ENCODE results near the gene SPACA5.
A peak's percentile ranks its signal among the peaks of the same experiment; 100 is the strongest.
"Not testable (repeated sequence)": the region's sequence is repeated elsewhere in the genome, so short reads cannot be mapped to it uniquely, and the experiment has no call there.

SPACA5 gene
- 0 to 0.06 (median 0) reads per million in 18 experiments for total RNA-seq

DNA sequence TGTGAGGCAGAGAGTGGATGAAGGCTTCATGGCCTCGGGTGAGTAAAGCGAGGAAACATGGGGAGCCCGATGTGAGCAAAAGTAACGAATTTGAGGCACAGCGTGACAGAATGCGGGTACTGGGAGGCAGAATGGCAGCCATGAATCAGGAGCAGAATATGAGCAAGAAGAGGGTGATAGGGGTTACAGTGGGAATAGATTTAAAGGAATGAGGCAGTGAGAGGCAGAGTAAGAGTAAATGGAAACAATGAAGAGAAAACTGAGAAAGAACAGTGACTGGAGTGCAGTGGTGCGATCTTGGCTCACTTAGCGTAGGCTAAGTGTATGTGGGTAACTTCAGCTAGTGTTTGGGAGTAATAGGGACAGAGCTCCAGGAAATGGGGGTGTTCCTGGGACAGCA is at the start of gene SPACA5:
TSS of gene SPACA5 (plus strand) at position 301 of the 400 bp plus-strand sequence. CDS start 815 bp downstream, outside the sequence.
- DNase-seq, result not testable (repeated sequence)

DNA sequence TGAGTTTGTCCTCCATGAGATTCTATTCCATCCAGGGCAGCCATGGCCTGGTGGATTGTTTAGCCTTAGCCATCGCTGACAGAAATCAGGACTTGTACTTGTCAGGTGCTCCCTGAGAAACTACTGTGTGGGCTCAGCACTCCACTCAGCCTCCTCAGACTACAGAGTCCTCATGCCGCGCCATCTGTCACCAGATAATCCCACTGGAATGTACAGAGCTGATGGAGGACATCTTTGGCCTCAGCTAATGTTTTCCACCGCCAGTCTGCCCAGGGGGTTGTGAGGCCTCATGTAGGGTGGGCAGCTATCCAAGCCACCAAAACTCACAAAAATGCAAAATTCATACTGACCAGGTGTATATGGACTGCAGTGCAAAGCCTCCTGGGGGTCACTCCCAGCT is 48.6 kb upstream of the SPACA5 start:
- DNase-seq, result not testable (repeated sequence)

DNA sequence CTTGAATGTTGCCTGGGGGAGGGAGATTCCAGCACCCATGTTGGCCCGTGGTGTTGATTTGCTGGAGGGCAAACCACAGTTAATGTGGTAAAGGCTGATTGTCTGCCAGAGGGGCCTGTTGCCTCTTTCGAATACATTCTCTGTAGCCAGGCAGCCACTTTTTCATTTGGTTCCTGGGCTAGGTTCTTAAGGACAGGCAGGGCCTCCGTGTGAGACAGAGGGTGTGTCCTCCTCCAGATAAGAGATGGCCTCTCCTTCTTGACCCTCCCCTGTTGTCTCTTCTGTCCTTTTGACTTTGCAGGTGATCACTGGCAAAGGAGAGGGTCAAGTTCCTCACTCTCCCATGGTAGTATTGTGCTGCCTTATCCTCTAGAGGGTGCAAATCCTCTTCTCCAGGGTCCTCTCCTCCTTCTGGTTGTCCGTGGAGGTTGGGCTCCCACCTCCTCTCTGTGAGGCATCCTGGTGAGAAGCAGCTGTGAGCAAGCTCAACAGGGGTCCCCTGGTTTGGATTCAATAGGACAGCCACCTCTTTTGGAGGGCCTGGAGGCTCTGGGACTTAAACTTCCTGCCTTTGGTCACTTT is 47.9 kb upstream of the SPACA5 start:
- DNase-seq, result peak in 1 of 2 donors; percentile 5

DNA sequence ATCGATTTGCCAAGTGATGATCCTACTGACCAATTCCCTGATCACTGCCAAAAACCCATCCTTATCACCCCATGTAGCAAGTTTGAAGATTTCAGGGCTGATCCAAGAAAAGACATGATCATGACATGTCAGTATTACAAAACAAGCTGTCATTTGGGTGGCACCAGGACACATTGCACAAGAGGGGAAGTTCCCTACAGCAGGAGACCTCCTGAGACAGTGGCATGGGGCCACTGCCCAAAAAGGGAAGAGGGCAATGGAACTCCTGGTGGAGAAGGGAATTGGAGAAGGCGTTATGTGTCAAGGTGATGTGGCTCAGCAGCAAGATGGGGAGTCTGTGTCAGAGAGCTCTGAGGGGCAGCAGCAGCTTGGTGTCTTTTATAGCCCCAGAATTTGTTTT is 46.4 kb upstream of the SPACA5 start:
- peak; percentile 73 to 75 for DNase-seq

DNA sequence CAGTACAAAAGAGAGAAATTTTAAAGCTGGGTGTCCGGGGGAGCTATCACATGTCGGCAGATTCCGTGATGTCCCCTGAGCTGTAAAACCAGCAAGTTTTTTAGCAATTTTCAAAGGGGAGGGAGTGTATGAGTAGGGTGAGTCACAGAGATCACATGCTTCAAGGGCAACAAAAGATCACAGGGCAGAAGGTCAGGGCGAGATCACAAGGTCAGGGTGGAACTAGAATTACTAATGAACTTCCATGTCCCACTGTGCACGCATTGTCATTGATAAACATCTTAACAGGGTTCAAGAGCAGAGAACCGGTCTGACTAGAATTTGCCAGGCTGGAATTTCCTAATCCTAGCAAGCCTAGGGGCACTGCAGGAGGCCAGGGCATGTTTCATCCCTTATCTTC is 45.0 kb upstream of the SPACA5 start:
- DNase-seq, result peak in 1 of 2 donors; percentile 0

DNA sequence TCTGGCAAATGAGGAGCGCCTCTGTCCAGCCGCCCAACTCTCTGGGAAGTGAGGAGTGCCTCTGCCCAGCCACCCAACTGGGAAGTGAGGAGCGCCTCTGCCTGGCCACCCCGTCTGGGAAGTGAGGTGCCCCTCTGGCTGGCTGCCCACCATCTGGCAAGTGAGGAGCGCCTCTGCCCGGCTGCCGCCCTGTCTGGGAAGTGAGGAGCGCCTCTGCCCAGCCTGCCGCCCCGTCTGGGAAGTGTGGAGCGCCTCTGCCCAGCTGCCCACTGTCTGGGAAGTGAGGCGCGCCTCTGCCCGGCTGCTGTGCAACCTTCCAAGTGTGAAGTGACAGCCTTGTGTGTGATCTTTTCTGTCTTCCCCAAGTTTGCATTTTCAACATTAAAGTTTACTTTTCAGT is 41.3 kb upstream of the SPACA5 start:
- DNase-seq, result not testable (repeated sequence)

DNA sequence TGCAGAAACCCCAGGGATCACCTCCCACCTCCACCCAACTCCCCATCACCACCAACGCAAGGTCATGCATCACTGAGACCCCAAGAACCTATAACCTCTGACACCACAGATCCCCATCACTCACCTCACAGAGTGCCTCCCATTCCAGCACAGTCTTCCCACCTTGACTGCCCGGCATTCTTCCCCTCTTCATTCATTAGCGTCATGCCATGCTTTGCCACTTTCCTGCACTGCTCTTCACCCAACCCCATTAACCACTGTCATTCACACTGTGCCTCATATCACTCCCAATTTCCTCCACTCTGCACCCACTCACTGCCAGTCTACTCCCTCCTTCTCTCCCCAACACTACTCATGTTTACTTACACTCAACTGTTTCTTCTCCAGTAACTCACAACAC is 33.6 kb upstream of the SPACA5 start:
- no peak for DNase-seq

DNA sequence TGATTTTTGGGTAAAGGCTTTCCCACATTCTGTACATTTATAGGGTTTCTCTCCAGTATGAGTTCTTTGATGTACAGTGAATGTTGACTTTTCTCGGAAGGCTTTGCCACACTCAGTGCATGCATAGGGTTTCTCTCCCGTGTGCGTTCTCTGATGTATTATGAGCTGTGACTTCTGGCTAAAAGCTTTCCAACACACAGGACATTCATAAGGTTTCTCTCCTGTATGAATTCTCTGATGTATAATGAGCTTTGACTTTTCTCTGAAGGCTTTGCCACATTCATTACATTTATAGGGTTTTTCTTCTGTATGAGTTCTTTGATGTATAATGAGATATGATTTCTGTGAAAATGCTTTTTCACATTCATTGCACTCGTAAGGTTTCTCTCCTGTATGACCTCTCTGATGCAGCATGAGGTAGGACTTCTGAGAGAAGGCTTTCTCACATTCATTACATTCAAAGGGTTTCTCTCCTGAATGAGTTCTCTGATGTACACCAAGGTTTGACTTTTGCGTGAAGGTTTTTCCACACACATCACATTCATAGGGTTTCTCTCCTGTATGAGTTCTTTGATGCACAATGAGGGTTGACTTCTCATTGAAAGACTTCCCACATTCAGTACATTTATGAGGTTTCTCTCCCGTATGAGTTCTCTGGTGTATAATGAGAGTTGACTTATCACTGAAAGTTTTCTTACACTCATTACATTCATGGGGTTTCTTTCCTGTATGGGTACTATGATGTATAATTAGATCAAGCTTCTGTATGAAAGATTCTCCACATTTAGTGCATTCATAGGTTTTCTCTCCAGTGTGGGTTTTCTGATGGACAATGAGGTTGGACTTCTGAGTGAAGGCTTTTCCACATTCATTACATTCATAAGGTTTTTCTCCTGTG is 30.3 kb upstream of the SPACA5 start:
- no peak for DNase-seq

DNA sequence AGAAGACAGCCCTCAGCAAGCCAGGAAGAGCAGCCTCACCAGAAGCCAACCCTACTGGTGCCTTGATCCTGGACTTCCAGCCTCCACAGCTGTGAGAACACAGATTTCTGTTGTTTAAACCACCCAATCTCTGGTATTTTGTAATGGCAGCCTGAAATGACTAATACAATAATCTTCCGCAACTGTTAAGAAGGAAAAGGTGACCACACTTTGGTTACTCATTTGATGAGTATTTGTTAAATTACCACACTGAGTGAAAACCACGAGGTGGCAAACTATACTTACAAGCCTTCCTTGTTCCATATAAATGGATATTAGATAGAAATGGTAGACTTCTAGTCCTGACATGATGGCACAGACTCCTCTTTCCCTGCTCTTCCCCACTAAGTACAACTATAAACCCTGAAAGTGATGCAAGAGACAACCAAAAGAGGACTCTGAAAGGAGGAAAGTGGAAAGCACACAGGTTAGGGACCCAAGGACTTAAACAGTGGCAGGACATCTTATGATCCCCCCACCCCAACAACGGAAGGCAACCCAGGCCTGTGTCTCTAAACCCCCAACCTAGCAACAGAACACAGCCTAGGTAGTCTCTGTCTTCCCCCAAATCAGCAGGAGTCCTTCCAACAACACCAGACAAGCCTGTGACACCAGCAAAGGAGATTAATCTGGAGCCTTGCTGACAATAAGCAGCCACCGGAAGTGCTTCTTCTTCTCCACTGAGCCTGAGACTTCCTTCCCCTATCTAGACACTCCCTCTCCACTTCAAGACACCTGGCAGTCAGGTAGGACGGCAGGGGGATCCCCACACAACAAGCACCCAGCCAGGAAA is 15.3 kb upstream of the SPACA5 start:
- DNase-seq, result peak; percentile 37 to 45

DNA sequence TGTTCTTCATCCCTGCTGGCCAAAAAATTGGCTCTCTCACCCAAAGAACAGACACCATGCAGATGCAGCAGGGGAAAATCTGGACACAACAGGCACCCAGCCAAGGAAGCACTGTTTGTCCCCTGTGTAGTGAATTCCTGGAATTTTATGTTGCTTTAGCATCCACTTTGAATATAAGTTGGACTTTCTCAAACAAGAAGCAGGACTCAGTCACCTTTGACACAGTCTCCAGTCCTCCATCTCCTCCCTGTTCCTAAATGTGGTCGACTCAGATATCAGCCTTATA is 14.8 kb upstream of the SPACA5 start:
- DNase-seq, result no peak

DNA sequence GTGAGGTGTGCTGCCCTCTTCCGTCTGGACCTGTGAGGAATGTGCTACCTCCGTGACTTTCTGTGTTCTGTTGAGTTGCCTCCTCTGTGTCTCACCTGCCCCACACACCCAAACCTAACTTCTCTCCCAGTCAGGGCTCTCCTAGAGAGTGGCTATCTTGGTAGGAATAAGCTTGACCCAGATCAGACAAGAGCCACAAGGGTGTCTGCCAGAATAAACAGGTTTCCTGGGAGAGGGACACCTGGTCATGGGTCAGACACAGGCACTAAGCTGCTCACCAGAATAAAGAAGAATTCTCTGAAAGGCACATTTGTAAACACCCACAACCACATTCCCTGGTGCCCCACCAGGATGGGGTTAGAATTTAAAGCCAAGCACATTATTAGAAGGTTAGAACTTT is 14.1 kb upstream of the SPACA5 start:
- no peak for DNase-seq

DNA sequence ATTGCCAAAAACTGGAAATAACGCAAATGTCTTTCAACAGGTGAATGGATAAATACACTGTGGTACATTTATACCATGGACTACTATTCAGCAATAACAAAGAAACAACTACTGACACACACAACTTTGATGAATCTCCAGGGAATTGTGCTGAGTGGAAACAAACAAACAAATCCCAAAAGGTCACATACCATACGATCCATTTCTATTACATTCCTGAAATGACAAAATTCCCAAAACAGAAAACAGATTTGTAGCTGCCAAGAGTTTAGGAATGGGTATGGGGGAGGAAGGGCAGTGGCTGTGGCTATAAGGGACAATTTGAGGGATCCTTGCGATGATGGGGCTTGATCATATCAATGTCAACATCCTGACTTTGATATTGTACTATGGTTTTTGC is 5.5 kb upstream of the SPACA5 start:
- DNase-seq, result no peak

DNA sequence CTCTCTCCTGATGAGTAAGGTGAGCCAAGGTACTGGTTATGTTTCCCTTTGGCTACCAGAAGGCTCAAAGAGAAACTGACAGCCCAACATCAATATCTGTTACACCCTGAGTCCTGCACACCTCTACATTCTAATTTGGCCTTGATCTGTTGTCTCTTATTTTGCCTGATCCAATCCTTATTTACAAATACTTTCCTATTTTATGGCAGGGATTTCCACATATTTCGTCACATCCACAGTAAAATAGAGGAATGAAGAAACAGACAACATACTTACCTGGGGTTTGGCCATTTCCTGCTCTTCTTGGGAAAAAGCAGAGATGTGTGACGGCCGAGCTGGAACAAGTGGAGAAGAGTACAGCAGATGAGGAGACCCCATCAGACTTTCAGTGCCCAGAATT is 4.5 kb upstream of the SPACA5 start:
- DNase-seq, result no peak

DNA sequence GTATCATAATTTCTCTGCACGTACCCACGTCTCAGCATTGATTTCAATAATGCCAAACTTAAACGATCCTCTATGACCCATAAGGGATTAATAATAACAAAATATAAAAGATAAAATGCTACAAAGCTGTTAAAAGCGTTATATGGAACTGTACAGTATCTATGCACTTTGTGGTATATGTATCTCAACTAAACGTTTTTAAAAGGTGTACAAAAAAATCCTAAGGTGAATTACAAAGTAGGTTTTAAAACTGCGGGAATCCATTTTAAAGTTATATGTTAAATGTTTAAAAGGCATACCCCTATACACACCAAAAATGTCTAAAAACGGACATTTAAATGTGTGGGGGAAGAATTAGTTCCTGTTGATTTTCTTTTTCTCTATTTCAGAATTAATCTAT is 3.9 kb upstream of the SPACA5 start:
- DNase-seq, result no peak

DNA sequence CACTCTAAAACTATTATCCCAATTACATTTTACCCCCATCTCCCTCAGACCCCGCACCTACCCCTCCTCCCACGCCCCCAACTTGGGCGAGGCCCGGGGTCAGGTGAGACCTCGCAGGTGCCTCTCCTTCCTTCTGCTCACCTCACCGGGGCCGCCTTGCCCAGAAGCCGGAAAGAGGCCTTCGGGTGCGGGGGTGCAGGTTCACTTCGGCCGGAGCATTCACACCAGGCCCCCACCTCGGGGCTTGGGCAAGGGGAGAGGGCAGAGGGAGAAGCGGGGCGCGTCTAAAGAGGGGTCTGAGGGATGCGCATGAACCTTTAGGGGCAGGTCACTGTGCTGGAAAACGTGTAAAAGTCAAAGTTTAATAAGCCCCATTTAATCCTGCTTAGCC is 3.4 kb upstream of the SPACA5 start:
- DNase-seq, result no peak

DNA sequence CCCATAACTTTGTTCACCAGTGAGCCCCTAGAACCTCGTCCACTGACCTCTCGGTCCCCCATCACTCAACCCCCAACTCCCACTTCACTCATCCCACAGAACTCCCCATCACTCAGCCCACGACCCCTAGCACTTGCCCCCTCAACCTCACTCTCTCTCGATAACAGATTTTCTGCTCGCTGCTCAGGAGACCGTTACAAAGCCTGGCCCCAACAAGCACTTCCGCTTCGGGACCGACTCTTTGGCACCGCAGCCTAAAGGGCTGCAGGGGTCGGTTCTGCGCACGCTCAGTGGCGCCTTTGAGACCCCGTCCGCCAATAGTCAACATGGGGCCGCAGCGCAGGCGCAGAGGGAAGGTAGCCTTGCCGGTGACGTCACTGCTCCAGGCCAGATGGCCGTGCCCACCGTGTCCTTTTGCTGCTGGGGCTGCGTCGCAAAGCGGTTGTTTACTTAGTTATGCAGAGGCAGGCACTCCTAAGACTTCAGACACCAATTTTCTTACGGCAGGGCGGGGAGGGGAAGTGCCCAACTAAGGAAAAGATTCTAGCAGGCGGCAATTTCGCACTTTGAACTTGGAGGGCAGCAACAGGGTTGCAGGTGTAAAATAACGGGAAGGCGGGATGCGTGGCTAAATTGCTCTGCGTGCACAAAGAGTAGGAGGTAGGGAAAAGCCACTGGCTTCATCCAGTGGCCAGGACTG is 2.9 kb upstream of the SPACA5 start, which contains the start of gene ZNF182:
TSS of gene ZNF182 (minus strand) at position 232 of the 700 bp plus-strand sequence. CDS start 1,380 bp downstream, outside the sequence.
- peak; percentile 94 to 95 for DNase-seq

DNA sequence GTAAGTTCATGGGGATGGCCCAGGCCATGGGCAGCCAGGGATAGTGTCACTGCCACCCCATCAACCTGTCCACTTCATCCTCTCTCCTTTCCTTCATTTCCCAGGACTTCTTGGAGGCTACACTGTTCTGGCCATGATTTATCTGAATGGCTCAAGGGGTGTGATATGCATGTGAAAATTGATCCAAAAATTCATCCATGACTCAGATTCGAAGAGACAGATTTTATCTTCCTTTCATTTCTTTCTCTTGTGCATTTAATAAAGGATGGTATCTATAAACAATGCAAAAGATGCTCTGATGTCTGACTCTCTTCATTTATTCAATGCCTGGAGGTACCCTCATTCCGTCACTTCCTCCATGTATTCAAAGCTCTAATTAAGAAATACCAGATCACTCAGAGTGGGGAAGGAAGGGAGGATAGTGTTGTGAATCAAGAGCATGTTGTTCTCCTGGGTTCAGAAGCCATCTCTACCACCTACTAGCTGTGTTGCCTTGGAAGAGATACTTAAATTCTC is 2.7 kb downstream of the SPACA5 start:
- not testable (repeated sequence) for DNase-seq

DNA sequence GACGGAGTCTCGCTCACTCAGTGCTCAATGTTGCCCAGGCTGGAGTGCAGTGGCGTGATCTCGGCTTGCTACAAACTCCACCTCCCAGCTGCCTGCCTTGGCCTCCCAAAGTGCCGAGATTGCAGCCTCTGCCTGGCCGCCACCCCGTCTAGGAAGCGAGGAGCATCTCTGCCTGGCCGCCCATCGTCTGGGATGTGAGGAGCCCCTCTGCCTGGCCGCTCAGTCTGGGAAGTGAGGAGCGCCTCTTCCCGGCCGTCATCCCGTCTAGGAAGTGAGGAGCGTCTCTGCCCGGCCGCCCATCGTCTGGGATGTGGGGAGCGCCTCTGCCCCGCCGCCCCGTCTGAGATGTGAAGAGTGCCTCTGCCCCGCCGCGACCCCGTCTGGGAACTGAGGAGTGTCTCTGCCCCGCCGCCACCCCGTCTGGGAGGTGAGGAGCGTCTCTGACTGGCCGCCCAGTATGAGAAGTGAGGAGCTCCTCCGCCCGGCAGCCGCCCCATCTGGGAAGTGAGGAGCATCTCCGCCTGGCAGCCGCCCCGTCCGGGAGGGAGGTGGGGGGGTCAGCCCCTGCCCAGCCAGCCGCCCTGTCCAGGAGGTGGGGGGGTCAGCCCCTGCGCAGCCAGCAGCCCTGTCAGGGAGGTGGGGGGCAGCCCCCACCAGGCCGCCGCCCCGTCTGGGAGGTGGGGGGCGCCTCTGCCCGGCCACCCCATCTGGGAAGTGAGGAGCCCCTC is 10.0 kb downstream of the SPACA5 start:
- not testable (repeated sequence) for DNase-seq

DNA sequence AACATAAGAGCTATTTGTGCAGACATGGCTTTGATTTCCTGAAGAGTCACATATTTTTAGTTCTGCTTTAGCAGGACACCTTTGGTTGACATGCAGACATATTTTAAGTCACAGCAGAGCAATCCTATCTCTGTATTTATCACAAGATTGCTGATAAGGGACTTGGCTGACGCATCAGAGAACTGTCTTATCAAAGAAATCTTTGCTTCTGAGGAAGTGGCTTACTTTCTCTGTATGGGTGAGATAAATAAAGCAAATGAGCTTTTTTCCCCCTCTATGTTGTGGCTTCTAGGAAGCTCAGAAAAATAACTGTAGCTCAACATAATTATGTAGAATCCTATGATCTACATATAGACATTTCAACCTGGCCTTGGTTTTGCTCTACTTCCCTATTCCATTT is 13.1 kb downstream of the SPACA5 start:
- not testable (repeated sequence) for DNase-seq

DNA sequence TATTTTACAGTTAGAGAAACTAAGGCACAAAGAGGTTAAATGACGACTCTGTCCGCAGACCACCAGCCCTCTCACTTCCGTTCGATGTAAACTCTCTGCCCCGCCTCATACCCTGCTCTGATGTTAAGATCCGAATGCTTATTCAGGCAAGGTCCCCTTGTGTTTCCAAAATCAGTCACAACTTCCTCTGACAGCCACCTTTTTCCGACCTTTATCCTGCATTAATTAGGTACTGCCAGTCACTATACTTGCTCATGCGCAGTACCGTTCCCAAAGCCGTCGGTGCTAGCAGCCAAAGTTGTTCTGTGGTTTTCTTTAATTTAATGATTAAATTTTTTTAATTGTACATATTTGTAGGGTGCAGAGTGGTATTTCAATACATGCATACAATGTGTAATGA is 13.7 kb downstream of the SPACA5 start:
- not testable (repeated sequence) for DNase-seq
